Ascending aorta (tissue), 2 donors: Measurements from ENCODE around the gene DYSF. TPM values are rescaled to one million over a fixed set of nuclear protein-coding genes. Genes with fewer than 3 reads are reported as not detected.

Experiments
- DNase-seq, 2 donors: peaks; one replicate each; pipeline ENCODE4 v3.0.0-alpha.2; 2019; ENCODE audit warnings: low spot score in 2 of 2
- H3K27ac ChIP-seq, 2 donors: fragments of 200-600 bp; sonication (generic); one replicate each; pipeline ENCODE4 v1.5.1; 2016 to 2017; ENCODE audit warnings: mild to moderate bottlenecking in 1 of 2
- H3K27me3 ChIP-seq: fragments of 200-600 bp; sonication (generic); one replicate; pipeline ENCODE4 v1.5.1; 2017
- H3K36me3 ChIP-seq, 2 donors: fragments of 200-600 bp; sonication (generic); one replicate each; pipeline ENCODE4 v1.5.1; 2016
- H3K4me1 ChIP-seq, 2 donors: fragments of 200-600 bp; sonication (generic); one replicate each; pipeline ENCODE4 v1.5.1; 2016 to 2017; ENCODE audit warnings: mild to moderate bottlenecking in 1 of 2
- H3K4me3 ChIP-seq, 2 donors: fragments of 200-600 bp; sonication (generic); one replicate each; pipeline ENCODE4 v1.5.1; 2016 to 2017; ENCODE audit warnings: mild to moderate bottlenecking in 1 of 2
- H3K9me3 ChIP-seq, 2 donors: fragments of 200-600 bp; sonication (generic); one replicate each; pipeline ENCODE4 v1.5.1; 2016
- intact Hi-C: fragments of 100-400 bp; cut with DNase I; formaldehyde crosslinking; loops from one replicate; pipeline ENCODE4 v1.15.1; 2023
- total RNA-seq: library from RNA; depleted of rRNA; stranded (reverse); fragments of >200 nt; gene quantifications from one replicate; pipeline ENCODE4 v1.1.0, GENCODE V29; 2016
- TF ChIP-seq, protein P1 (sequence below), 3 experiments: fragments of 200-600 bp in 2 of 3; fragments of 450-650 bp in 1 of 3; sonication (generic) in 2 of 3; IDR thresholded peaks; one replicate each; pipeline ENCODE4 v1.5.1; 2016 to 2019; ENCODE audit warnings: antibody characterized with exemption in 3 of 3, mild to moderate bottlenecking in 1 of 3, moderate library complexity in 1 of 3

The DYSF gene
- total RNA-seq, 1 donor from 2014 or later, result 58.3 TPM

DNA sequence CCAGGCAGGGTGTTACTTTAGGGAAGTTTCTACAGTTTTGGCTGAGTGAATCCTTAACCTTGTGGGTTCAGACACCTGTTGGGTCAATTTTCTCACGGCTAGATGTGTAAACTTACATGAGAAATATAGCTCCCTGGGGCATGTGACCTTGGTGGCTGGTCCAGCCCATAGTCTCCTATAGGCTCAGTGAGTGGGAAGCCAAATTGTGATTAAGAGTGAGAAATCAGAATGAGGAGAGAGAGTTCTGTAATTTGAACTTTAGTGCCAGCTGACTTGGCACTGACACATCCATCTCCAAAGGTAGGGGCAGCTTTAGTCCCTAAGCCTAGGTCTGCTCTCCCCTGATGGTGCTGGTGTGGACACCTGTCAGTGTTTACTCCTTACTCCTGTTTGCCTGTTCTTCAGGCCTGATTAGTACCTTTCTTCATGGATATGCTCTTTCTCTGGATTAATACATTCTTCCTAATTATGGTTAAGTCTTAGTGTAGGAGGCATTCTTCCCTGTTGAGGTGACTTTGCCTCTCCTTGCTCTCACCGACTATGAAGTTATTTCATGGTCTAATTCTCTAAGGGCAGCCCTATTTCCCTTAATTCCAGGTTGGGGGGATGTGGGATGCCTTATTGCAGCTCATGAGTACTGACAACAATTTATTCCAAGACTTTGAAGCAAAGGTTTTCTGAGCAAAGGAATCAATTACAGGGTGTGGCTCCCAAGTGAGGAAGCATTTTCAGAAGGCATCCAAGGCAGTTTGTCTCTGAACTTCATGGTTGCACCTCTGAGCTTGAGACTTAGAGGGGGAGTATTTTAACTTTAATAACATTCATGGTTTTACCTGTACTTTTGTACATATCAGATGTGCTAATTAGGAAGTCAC is 177.3 kb downstream of the DYSF start:
- H3K27ac ChIP-seq, result no peak overlapping the region
- H3K36me3 ChIP-seq, result no peaks in the 10 kb centered on the region
- TF ChIP-seq, protein P1, sequence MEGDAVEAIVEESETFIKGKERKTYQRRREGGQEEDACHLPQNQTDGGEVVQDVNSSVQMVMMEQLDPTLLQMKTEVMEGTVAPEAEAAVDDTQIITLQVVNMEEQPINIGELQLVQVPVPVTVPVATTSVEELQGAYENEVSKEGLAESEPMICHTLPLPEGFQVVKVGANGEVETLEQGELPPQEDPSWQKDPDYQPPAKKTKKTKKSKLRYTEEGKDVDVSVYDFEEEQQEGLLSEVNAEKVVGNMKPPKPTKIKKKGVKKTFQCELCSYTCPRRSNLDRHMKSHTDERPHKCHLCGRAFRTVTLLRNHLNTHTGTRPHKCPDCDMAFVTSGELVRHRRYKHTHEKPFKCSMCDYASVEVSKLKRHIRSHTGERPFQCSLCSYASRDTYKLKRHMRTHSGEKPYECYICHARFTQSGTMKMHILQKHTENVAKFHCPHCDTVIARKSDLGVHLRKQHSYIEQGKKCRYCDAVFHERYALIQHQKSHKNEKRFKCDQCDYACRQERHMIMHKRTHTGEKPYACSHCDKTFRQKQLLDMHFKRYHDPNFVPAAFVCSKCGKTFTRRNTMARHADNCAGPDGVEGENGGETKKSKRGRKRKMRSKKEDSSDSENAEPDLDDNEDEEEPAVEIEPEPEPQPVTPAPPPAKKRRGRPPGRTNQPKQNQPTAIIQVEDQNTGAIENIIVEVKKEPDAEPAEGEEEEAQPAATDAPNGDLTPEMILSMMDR (IDR thresholded peaks at IDR 0.05), result no peak
- H3K27me3 ChIP-seq, result no peaks in the 10 kb centered on the region
- H3K4me3 ChIP-seq, result no peak overlapping the region
- DNase-seq, result no peak
- H3K9me3 ChIP-seq, result no peaks in the 10 kb centered on the region
- intact Hi-C loops, result no loop called here
- no peaks in the 10 kb centered on the region for H3K4me1 ChIP-seq

DNA sequence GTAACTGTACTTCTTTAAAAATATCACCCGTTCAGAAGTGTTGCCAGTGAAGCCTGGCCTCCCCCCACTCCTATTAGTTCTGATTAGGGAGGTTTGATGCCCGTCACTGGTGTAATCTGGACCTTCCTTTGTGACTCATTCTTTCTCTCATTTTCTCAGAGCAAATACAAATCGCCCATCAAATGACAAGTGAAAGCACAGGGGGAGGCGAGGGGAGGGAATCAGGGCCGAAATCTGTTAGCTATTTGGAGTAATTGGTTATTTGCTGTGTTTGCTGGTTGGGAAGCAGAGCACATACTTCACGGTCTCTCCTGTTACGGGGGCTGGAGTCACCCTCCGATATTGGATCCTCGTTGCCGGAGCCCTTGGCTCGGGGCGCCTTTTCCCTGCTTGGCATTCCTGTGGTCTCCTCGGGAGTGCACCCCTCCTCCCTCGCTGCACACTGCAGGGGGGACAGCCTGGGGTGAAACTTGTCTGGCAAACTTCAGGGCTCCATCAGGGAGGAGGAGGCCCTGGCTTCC is 178.1 kb downstream of the DYSF start:
- intact Hi-C loops, result no loop called here
- Histone ChIP-seq H3K4me1 (no peaks in the 10 kb centered on the region), H3K27ac (no peak overlapping the region), H3K36me3 (no peaks in the 10 kb centered on the region), H3K9me3 (no peaks in the 10 kb centered on the region), H3K4me3 (no peak overlapping the region), H3K27me3 (no peaks in the 10 kb centered on the region)
- DNase-seq, result no peak
- TF ChIP-seq, protein P1 (IDR thresholded peaks at IDR 0.05), result no peak

DNA sequence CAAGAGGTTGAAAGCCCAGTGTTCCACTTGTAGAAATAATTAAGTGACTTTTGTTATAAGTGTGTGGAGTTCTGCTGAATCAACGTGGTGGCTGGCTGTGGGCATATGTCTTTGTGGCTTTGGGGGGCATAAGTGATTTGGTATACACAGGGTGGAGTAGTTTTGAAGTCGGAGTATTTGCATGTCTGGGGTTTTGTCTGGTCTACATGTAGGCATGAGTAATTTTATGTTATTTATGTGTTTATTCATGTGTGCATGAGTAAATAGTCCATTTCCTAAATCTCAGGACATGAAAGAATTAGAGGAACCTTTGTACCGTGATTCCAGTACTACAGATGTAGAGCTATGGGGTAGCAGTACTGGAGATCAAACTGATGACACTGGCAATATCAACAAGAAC is 179.7 kb downstream of the DYSF start:
- Histone ChIP-seq H3K4me3 (no peak overlapping the region), H3K36me3 (no peaks in the 10 kb centered on the region), H3K9me3 (no peaks in the 10 kb centered on the region), H3K27ac (no peak overlapping the region), H3K4me1 (no peaks in the 10 kb centered on the region), H3K27me3 (no peaks in the 10 kb centered on the region)
- intact Hi-C loops, result no loop called here
- TF ChIP-seq, protein P1 (IDR thresholded peaks at IDR 0.05), result no peak
- no peak for DNase-seq

DNA sequence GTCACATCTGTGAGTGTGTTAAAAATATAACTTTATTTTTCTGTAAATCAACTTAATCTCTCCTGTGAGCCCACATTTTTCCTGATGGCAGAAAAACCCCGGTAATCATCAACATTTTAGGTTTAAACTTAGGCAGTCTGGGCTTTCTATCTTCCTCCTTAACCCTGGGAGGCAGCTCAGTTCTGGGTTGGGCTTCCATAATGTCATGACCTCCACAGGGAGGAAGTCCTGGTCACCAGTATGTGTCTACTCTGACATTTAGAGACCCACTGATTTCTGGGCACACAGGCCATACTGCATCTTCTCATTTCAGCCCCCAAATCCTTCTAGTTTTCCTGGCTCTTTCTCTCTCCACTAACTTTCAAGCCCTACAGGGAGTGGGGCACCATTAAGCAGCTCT is 181.2 kb downstream of the DYSF start:
- Histone ChIP-seq H3K27me3 (no peaks in the 10 kb centered on the region), H3K4me3 (no peak overlapping the region), H3K36me3 (no peaks in the 10 kb centered on the region), H3K4me1 (no peaks in the 10 kb centered on the region), H3K27ac (peak overlapping the region; percentile 7 to 53), H3K9me3 (no peaks in the 10 kb centered on the region)
- no peak for DNase-seq
- TF ChIP-seq, protein P1 (IDR thresholded peaks at IDR 0.05), result no peak
- intact Hi-C loops, result no loop called here

DNA sequence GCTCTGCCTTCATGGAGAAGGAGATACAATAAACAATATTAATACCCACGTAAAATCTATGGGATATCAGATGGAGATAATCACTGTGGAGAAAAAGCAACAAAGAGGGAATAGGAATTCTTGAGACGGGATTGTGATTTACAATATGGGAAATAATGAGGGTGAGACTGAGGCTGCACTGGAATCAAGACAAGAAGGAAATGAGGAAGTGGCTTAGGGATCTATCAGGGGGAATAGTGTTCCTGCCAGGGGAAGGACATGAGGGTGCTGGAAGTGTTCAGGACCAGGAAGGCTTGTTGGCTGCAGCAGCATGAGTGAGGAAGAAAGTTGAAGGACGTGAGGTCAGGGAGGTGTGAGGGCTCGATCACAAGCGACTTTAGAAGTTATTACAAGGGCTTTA is 182.4 kb downstream of the DYSF start:
- intact Hi-C loops, result no loop called here

More for the DNA sequence above, 182.4 kb downstream of the DYSF start:
- TF ChIP-seq, protein P1 (IDR thresholded peaks at IDR 0.05), result no peak
- DNase-seq, result no peak
- no peak overlapping the region for H3K27ac ChIP-seq
- H3K4me3 ChIP-seq, result no peak overlapping the region
- no peaks in the 10 kb centered on the region for H3K9me3 ChIP-seq
- H3K36me3 ChIP-seq, result no peaks in the 10 kb centered on the region
- H3K4me1 ChIP-seq, result no peaks in the 10 kb centered on the region
- no peaks in the 10 kb centered on the region for H3K27me3 ChIP-seq
